ENCODE results near the gene SEC11A.
"Not testable (repeated sequence)": the region's sequence is repeated elsewhere in the genome, so short reads cannot be mapped to it uniquely, and the experiment has no call there.

SEC11A gene

DNA sequence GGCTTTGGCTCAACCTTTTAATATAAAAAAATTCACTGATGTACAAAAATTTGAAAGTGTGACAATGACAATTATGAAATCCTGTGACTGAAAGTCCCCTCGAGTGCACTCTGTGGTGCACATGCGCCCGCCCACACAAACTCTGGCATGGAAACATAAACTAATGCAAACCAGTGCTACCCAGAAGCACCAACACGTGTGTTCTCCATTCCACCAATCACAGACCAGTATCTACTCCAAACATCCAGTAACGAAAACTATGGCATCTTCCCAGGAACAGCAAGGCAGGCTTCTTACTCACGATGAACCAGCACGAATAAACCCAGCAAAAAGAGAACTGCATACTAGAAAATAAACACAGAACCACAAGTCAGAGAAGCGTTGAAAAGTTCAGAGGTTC lies 46.2 kb downstream of the SEC11A start:
- DNase-seq: no peak

DNA sequence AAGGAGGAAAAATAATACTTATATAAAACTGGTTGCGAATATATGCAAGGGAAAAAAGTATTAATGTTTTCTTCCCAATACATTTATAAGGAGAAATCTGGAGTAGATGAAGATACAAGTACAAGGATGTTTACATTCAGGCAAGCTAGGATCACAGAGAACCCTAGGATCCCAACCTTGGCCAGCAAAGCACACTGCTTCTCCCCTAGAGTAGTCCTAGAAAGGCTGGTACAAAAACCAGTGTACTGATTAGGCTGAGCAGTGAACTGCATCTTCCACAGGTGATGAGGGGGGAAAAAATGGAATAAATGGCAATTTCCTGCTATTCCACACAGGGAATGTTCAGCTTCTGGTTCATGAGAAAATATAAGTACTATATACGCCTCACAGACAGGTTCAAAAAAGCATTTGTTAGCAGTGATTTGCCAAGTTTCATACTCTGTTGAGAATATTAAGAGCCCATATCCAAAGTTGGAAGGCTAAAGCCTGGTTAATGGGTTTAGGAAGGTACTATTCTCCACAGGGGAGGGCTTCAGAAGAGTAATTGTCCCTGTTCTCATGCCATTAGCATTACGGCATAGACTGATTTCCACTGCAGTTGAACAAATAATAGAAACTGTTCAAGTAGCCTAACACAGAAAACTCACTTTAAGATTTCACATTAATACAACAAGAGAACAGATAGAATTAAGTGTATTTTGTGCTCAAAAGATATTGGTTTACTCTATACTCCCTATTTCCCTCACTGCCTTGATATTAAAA lies 47.5 kb downstream of the SEC11A start:
- no peak for DNase-seq

DNA sequence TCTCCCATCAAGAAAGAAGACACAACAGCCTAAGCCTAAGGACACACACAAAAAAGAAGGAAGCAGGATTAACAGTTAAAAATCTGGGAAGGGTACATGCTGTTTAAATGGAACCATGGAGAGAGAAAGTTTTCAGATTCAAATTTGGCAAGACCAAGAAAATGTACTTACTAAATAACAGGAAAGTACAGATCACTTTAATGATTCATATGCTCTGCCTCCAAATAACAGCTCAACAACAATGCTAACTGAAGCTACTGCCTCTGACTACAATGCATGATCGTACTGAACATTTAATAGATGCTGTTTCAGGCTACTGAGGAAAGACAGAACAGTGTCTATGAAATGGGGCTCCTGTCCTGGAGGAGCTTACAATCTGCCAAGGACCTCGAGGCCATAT lies 49.6 kb downstream of the SEC11A start:
- DNase-seq: no peak

DNA sequence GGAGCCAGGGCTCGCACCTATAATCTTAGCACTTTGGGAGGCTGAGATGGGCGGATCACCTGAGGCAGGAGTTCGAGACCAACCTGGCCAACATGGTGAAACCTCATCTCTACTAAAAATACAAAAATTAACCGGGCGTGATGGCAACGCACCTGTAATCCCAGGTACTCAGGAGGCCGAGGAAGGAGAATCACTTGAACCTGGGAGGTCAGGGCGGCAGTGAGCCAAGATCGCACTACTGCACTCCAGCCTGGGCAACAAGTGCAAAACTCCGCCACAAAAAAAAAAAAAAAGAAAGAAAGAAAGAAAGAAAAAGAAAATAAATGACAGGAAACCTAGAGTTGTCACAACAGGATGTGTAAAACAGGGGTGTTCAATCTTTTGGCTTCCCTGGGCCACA lies 54.9 kb downstream of the SEC11A start:
- DNase-seq: no peak

DNA sequence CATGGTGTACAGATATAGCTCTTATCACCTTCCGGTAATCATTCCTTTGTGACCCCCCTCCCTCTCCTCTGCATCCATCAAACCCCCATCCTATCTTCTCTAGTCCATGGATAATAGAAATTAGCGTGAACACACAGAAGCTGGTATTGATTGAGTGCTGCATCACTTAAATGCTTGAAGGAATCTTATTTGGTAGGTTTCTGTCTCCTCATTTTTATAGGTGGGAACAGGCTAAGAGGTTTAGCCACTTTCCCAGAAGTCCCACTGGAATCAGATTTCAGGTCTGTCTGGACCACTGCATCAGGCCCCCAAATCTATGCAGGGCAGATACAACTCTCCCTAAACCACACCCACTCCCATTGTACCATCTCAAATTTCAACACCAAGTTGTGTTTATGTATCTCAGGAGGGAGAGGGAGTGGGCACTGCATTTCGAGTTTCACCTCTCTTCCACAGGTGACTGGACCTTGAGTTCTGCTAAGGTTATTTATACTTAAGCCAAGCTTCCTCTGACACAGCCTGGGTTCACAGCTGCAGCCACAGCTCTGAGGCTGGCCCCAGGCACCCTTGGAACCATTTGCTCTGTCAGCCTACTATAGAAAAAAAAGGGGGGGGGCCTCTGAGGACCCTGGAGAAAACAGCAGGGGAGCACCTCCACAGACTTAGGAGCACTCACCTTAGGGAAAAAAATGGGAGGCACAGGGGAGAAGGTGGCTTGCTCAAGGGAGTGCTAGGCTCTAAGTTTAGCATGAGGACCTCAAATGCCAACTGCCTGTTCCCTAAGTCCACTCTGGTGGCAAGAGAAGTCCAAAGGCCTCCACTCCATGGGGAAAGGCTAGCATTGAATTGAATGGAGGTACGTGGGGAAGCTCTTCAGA lies 55.8 kb downstream of the SEC11A start:
- no peak for DNase-seq

DNA sequence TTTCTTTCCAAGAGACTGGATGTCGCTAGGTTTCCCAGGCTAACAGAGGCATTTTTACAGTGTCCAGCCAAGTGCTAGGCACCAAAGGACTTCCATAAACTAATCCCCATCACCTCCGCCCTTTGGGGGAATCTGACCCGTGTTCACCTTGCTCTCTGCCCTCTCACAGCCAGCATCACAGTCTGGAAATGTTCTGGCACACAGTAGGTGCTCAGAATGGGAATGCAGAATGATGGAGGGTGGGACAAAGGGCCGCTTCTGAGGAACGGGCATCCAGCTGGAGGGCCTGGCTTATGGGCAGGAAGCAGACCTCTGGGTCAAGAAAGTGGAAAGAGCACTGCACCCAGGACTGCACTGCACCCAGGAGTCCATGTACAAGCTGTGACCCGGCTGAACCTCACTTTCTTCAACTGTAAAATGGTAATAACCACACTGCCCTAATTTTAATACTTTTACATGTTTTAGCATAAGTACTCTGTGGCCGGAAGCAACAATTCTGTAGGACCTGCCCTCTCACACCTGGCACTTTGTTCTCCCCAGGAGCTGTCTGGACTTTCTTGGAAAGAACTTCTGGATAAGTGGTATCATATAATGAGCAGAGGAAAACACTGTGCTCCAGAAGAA lies 57.0 kb downstream of the SEC11A start:
- no peak for DNase-seq

DNA sequence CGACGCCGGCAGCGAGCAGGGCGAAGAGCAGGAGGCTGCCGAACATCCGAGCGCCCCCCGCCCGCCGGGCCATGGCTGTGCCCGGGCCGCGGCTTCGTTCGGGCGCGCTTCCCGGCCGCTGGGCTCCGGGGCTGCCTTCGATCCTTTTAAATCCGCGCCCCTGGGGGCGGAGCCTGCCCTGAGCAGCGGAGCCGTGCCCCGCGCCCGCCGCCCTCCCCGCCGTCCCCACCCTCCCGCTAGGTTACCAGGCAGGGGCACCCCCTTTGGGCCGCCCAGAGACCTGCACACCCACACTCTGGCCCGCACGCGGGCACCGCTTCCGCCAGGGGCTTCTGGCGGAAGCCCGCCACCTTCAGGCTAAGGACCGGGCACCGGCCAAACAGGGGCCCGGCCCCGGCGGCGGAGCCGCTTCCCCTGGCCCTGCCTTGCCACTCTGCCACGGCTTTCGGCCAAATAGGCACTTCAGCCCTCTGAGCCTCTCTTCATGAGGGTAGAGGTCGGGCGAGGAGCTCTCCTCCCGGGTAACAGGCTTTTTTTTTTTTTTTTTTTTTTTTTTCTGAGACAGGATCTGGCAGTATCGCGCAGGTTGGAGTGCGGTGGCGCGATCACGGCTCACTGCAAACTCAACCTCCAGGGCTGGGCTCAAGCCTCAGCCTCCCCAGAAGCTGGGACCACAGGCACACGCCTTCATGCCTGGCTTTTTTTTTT lies 57.7 kb downstream of the SEC11A start, which contains the start of gene NMB:
TSS of gene NMB (minus strand) at position 120 of the 708 bp plus-strand sequence. CDS start at position 73, 47 bp downstream.
- peak; percentile 66 for DNase-seq

DNA sequence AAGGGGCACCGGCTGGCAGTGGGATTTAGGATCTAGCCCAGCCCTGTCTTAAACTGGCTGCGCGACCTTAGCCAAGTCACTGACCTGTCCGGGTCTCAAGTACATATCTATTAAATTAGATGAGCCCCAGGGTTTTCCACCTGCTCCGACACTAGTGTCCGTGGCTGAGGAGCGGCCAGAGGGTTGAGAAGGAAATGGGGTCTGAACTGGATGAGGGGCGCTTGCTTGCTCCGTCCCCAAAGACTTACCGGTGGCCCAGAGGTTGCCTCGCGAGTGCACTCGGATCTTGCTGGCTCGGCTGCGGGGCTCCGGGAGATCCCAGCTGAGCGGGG lies 58.2 kb downstream of the SEC11A start:
- no peak for DNase-seq

DNA sequence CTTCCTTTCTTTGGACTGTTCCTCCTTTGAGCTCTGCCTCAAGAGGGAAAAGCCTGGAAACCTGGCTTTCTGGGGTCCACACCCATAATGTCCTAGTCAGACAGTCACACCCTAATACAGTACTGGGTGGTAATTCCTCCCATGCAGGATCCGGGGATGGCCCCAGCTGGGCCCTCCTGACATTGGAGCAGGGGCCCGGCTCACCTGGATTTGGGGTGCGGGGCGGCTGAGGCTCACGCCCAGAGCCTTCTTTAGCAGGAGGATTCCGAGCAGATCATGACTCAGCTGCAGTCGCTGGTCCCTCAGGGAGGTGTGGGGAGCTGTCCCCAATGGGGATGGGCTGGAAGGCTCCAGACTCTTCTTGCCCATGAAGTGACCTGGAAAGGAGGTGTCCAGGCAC lies 59.0 kb downstream of the SEC11A start:
- DNase-seq: no peak

DNA sequence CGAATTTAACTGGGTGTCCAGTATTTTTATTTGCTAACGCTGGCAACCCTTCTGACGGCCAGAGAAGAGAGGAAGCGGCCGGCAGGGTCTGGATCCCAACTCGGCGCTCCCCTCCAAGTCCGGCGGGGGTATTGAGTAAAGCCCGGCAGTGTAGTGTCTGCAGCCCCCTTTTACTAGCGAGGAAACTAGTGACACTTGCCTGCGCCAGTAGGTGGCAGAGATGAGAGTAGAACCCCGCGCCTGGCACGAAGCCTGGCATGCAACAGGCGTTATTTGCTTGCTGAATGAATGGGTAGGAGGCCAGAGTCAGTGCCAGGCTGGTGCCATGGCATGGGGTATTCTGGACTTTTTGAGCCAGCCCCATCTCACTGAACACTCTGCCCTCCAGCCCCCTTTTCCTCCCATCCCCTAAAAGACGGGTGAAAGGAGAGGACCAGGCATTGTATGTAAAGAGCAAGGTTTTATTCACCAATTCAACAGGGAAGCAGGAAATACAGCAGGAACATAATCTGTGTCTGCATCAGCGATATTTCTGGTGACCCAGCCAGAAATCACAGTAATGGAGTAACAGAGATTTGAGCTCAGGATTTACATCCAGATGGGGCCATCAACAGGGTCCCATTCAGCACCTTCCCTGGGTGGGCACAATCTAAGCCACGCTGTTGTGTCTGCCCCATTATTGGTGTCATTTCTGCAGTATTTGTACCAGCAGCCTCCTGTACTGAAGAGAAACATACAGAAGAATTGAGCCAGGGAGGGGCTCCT lies 61.1 kb downstream of the SEC11A start:
- DNase-seq: peak; percentile 54

DNA sequence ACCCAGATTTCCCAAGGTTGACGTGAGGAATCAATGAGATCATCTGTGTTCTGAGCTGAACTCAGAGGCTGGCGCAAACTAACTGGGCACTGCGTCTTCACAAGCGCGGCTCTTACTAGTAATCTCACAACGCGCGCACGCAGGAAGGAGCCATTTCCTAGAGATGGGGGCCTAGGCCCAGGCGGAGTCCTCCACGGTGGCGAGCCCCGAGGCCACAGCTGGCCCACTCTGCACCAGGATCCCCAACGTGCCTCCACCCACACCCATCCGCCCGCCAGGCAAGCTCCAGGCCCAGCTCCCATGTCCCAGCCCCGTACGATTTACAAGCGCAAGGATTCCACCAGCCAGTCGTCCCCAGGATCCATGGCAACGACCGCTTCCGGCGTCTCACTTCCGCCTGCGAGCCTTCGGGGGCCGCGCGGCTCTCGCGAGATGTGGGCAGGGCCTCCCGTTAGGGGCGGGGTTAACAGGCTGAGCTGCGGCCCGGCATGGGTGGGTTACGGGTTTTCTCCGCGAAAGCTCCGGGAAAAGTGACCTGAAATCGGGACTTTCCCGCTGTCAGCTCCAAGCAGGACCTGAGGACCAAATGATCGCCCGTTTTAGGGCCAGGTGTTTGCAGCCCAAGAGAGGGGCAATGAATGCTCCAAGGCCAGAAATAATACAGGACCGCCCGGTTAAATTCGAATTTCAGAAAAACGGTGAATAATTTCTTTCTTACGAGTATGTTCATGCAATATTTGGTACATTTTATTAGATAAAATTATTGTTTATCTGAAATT lies 61.8 kb downstream of the SEC11A start, which contains the start of gene WDR73:
TSS of gene WDR73 (minus strand) at position 374 of the 779 bp plus-strand sequence. CDS start at position 365, 9 bp downstream.
- DNase-seq: peak; percentile 48

DNA sequence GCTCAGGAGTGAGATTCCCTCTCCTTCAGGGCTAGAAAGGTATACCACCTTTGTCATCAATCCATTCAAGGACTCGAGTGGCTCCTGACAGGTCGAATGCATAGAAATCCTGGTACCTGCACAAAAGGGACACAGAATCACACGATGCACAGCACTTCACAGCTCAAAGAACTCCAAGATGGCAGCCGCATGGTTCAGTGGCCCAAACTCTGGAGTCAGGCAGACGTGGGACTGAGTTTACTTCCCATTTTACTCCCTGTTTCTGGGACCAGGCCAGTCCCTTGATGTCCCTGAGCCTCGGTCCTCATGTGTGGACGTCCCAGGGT lies 62.4 kb downstream of the SEC11A start:
- no peak for DNase-seq

DNA sequence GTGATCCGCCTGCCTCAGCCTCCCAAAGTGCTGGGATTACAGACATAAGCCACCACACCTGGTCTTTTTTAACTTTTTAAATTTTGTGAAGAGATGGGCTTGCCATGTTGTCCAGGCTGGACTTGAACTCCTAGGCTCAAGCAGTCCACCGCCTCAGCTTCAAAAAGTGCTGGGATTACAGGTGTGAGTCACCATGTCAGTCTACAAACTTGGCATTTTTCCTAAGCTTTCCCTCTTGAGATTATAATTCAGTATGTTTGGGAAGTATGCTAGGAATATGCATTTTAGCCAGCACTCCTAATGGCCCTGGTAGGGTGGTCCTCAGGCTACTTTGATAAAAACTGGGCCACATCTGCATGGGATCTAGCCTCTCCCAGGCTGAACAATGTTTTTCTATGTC lies 66.2 kb downstream of the SEC11A start:
- no peak for DNase-seq

DNA sequence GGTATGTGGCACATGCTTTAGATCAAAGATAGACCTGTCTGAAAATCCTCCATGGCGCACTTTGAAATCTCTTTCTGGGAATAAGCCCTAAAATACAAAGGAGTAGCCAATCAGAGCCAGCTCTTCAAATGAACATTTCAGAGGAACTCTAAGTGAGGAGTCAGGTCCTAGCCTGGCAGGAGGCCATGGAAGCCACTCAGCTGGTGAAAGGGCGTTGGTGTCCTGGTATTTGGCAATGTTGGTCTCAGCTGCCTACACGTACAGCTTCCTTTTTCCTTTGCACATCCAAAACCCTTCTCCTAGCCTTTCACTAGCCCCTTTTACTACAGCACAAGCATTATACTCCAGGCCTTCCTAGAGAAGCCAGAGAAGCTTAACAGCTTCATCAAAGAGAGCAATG lies 67.4 kb downstream of the SEC11A start:
- DNase-seq: no peak

DNA sequence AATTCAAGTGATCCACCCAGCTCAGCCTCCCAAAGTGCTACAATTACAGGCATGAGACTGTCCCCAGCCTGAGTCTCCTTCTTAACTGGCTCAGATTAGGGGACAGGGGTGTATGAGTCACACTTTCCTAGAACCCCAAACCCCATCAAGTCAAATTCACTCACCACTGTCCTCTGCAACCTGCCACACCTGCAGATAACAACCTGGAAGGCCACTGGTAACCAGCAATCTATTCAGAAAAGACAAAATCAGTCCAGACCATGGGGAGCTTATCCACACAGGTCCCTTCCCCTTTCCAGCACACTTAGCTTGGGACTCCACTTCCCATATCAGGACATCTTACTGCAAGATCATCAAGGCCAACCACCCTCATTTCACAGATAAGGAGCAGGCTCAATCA lies 68.2 kb downstream of the SEC11A start:
- DNase-seq: no peak

DNA sequence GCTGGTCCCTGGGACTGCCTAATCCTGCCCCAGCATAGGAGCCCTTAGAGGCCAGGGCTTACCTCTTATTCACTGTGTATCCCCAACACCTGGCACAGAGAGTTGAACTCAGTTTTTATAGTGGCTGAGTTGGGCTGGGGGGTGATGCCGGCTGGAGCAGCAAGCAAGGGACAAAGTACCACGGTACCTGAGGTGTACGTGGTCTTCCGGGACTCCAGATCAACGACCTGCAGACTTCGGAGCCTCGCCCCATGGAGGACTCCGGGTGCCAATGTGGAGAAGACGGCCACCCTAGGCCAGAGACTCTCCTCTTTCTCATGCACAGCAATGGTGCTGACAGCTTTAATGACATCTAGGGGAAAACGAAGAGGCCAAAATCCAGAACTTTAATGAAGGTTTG lies 69.9 kb downstream of the SEC11A start:
- no peak for DNase-seq

DNA sequence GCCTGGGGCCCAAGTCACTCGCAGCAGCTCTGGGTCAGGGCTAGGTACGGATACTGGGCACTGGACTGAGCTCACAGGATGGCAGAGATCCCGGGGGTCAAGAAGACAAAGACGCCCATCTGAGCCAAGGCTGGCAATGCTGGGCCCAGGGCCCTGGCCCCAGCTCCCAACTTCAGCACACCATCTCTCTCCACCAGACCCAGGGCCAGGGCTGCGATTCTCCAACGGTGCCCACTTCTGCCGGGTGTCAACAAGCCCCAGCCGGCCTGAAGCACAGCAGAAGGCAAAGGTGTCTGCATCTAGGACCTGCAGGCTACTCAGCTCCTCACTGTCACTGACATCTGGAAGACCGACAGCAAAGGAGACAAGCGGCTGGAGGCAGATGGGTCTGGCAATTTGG lies 70.4 kb downstream of the SEC11A start:
- no peak for DNase-seq

DNA sequence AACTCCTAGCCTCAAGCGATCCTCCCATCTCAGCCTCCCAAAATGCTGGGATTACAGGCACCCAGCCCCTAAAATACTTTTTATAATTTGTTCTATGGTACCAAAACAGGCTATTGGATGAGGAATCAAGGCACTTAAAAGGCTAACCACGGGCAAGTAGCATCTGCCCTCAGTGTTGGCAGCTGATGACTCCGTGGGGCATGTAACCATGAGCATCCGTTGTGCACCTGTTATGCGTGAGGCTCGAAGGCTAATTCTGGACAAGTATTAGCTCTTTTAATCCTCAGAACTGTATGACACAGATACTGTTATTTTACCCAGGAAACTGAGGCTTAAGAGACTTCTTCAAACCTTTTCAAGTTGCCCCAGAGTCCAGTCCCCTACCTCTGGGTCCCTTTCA lies 72.1 kb downstream of the SEC11A start:
- DNase-seq: no peak

DNA sequence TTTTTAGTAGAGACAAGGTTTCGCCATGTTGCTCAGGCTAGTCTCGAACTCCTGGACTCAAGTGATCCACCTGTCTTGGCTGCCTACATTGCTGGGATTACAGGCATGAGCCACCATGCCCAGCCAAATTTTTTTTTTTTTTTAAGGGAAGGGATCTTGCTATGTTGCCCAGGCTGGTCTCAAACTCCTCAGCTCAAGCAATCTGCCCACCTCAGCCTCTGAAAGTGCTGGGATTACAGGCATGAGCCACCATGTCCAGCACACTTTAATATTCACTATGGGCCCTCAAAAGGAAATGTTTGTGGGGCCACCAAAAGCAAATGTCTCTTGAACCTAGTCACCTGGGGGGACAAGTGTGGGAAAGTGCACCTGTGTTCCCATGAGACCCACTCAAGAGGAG lies 73.3 kb downstream of the SEC11A start:
- DNase-seq: not testable (repeated sequence)

DNA sequence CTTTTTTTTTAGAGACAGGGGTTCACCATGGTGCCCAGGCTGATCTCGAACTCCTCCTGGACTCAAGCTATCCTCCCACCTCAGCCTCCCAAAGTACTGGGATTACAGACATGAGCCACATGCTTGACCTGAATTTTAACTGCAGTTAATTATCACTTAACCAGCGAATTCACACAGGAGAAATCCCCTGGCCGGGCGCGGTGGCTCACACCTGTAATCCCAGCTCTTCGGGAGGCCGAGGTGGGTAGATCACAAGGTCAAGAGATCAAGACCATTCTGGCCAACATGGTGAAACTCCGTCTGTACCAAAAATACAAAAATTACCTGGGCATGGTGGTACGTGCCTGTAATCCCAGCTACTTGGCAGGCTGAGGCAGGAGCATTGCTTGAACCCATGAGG lies 74.1 kb downstream of the SEC11A start:
- not testable (repeated sequence) for DNase-seq

DNA sequence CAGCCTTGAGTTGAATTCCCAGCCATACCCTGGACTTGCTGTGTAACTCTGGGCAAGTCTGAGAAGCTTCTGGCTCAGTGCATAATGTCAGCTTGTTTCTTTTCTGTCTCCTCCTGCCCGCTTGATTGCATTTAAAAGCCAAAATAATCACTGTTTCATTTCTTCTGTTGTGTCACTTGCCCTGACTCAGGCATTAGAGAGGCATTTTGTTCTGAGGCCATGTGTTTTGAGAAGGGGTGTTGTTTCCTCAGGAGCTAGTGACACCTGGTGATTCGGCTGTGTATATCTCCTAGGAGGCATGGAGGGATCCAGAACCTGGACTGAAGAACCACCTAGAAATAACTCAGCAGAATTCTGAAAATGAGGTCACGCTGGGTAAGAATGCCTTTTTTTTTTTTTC lies 77.8 kb downstream of the SEC11A start:
- no peak for DNase-seq

All from NCI-H510A treated with DMSO at 0.1 percent for 48 hours (cell line).